HG03378 (cell line): Measurements from ENCODE around the gene TTF1.

Source experiments
- ATAC-seq: cut with Tn5 transposase; IDR thresholded peaks from one replicate; pipeline ENCODE4 v1.9.1; 2021; ENCODE audit warnings: mild to moderate bottlenecking, moderate library complexity; ENCODE audit not compliant: unreplicated experiment

TTF1 gene

GRCh38 chr9:132367613-132368313 is 38.9 kb downstream of the TTF1 start:
- ATAC-seq, result no peak

- no peak for ATAC-seq
Measured at GRCh38 chr9:132366481-132366880, 40.2 kb downstream of the TTF1 start.

GRCh38 chr9:132365986-132366385 is 40.7 kb downstream of the TTF1 start:
- no peak for ATAC-seq

GRCh38 chr9:132364068-132364467 is 42.6 kb downstream of the TTF1 start:
- no peak for ATAC-seq

- ATAC-seq, result no peak
Measured at GRCh38 chr9:132357764-132358163, 48.9 kb downstream of the TTF1 start.

GRCh38 chr9:132356324-132356924 is 50.2 kb downstream of the TTF1 start:
- no peak for ATAC-seq

GRCh38 chr9:132354637-132355355 is 51.8 kb downstream of the TTF1 start, which contains the start of gene SETX:
Gene SETX, minus strand, starts transcription at chr9:132354986. Its CDS starts 5,558 bp downstream, at chr9:132349428.
- peak; percentile 78 for ATAC-seq

- ATAC-seq, result no peak
Measured at GRCh38 chr9:132351404-132352045, 55.1 kb downstream of the TTF1 start.

GRCh38 chr9:132350861-132351315 is 55.8 kb downstream of the TTF1 start:
- no peak for ATAC-seq

GRCh38 chr9:132348676-132349075 is 58.0 kb downstream of the TTF1 start:
- ATAC-seq, result no peak

- no peak for ATAC-seq
Measured at GRCh38 chr9:132346177-132346576, 60.5 kb downstream of the TTF1 start.

- ATAC-seq, result no peak
Measured at GRCh38 chr9:132341177-132341840, 65.3 kb downstream of the TTF1 start.

- no peak for ATAC-seq
Measured at GRCh38 chr9:132334364-132334763, 72.3 kb downstream of the TTF1 start.

GRCh38 chr9:132333556-132333955 is 73.1 kb downstream of the TTF1 start:
- no peak for ATAC-seq

GRCh38 chr9:132328580-132328979 is 78.1 kb downstream of the TTF1 start:
- no peak for ATAC-seq

GRCh38 chr9:132327537-132327936 is 79.1 kb downstream of the TTF1 start:
- ATAC-seq, result no peak
